ENCODE results near the gene B3GALT4. TPM values are rescaled to one million over a fixed set of nuclear protein-coding genes. Genes with fewer than 3 reads are reported as not detected.
"Not testable (repeated sequence)": the region's sequence is repeated elsewhere in the genome, so short reads cannot be mapped to it uniquely, and the experiment has no call there.

Gene B3GALT4
- total RNA-seq, 1 donor, result 4.3 TPM

GRCh38 chr6:33251395-33252012 is 25.4 kb upstream of the B3GALT4 start:
- no peak overlapping the region for H2AFZ ChIP-seq (ENCODE audit: low read length)
- DNase-seq (ENCODE audit: insufficient read length, low spot score, missing footprints), result no peak

GRCh38 chr6:33252759-33253158 is 24.2 kb upstream of the B3GALT4 start:
- H3K27me3 ChIP-seq (ENCODE audit: insufficient read depth, low read length), result no peaks in the 10 kb centered on the region
- DNase-seq (ENCODE audit: insufficient read length, low spot score, missing footprints), result no peak
- H3K4me1 ChIP-seq (ENCODE audit: insufficient read depth, low read length), result peaks cover 40% of the 10 kb centered on the region
- no peak overlapping the region for H3K4me3 ChIP-seq (ENCODE audit: insufficient read depth, low read length)
- H4K20me1 ChIP-seq (ENCODE audit: insufficient read depth, low read length), result no peaks in the 10 kb centered on the region
- no peak for TF ChIP-seq CTCF (IDR thresholded peaks at IDR 0.05; ENCODE audit: extremely low read depth, low read depth, low read length)
- peaks cover 13% of the 10 kb centered on the region for H3K36me3 ChIP-seq (ENCODE audit: insufficient read depth, low read length)
- no peaks in the 10 kb centered on the region for H3K9me3 ChIP-seq (ENCODE audit: low read depth, low read length)
- H3K27ac ChIP-seq (ENCODE audit: low read depth, low read length), result no peak overlapping the region
- H3K4me2 ChIP-seq (ENCODE audit: insufficient read depth, low read length), result no peak overlapping the region
- peaks cover 10% of the 10 kb centered on the region for H3K79me2 ChIP-seq (ENCODE audit: insufficient read depth, low read length)
- no peak overlapping the region for H2AFZ ChIP-seq (ENCODE audit: low read length)

More at GRCh38 chr6:33251395-33252012, 25.4 kb upstream of the B3GALT4 start:
- Histone ChIP-seq H3K27me3 (ENCODE audit: insufficient read depth, low read length) (no peaks in the 10 kb centered on the region), H4K20me1 (ENCODE audit: insufficient read depth, low read length) (no peaks in the 10 kb centered on the region), H3K4me1 (ENCODE audit: insufficient read depth, low read length) (peaks cover 44% of the 10 kb centered on the region), H3K36me3 (ENCODE audit: insufficient read depth, low read length) (peaks cover 7% of the 10 kb centered on the region), H3K27ac (ENCODE audit: low read depth, low read length) (peak overlapping the region; percentile 36), H3K4me3 (ENCODE audit: insufficient read depth, low read length) (no peak overlapping the region), H3K4me2 (ENCODE audit: insufficient read depth, low read length) (no peak overlapping the region), H3K79me2 (ENCODE audit: insufficient read depth, low read length) (peaks cover 10% of the 10 kb centered on the region), H3K9me3 (ENCODE audit: low read depth, low read length) (no peaks in the 10 kb centered on the region)
- no peak for TF ChIP-seq CTCF (IDR thresholded peaks at IDR 0.05; ENCODE audit: extremely low read depth, low read depth, low read length)

- Histone ChIP-seq H3K36me3 (ENCODE audit: insufficient read depth, low read length) (peaks cover 16% of the 10 kb centered on the region), H2AFZ (ENCODE audit: low read length) (no peak overlapping the region), H4K20me1 (ENCODE audit: insufficient read depth, low read length) (no peaks in the 10 kb centered on the region), H3K27me3 (ENCODE audit: insufficient read depth, low read length) (no peaks in the 10 kb centered on the region), H3K9me3 (ENCODE audit: low read depth, low read length) (no peaks in the 10 kb centered on the region), H3K4me1 (ENCODE audit: insufficient read depth, low read length) (peaks cover 27% of the 10 kb centered on the region), H3K27ac (ENCODE audit: low read depth, low read length) (no peak overlapping the region), H3K79me2 (ENCODE audit: insufficient read depth, low read length) (peaks cover 10% of the 10 kb centered on the region), H3K4me2 (ENCODE audit: insufficient read depth, low read length) (no peak overlapping the region), H3K4me3 (ENCODE audit: insufficient read depth, low read length) (no peak overlapping the region)
- no peak for DNase-seq (ENCODE audit: insufficient read length, low spot score, missing footprints)
- TF ChIP-seq CTCF (IDR thresholded peaks at IDR 0.05; ENCODE audit: extremely low read depth, low read depth, low read length), result no peak
Observed at GRCh38 chr6:33254591-33254990, 22.3 kb upstream of the B3GALT4 start.

GRCh38 chr6:33259032-33259431 is 17.9 kb upstream of the B3GALT4 start:
- no peak overlapping the region for H3K27ac ChIP-seq (ENCODE audit: low read depth, low read length)
- no peak for TF ChIP-seq CTCF (IDR thresholded peaks at IDR 0.05; ENCODE audit: extremely low read depth, low read depth, low read length)

GRCh38 chr6:33262490-33262889 is 14.4 kb upstream of the B3GALT4 start:
- H3K4me3 ChIP-seq (ENCODE audit: insufficient read depth, low read length), result not testable (repeated sequence)
- H3K36me3 ChIP-seq (ENCODE audit: insufficient read depth, low read length), result peaks cover 47% of the 10 kb centered on the region

More at GRCh38 chr6:33259032-33259431, 17.9 kb upstream of the B3GALT4 start:
- Histone ChIP-seq H3K4me1 (ENCODE audit: insufficient read depth, low read length) (peaks cover 15% of the 10 kb centered on the region), H3K36me3 (ENCODE audit: insufficient read depth, low read length) (peaks cover 27% of the 10 kb centered on the region), H4K20me1 (ENCODE audit: insufficient read depth, low read length) (no peaks in the 10 kb centered on the region), H3K4me2 (ENCODE audit: insufficient read depth, low read length) (no peak overlapping the region), H3K9me3 (ENCODE audit: low read depth, low read length) (no peaks in the 10 kb centered on the region), H2AFZ (ENCODE audit: low read length) (no peak overlapping the region), H3K79me2 (ENCODE audit: insufficient read depth, low read length) (no peaks in the 10 kb centered on the region), H3K27me3 (ENCODE audit: insufficient read depth, low read length) (no peaks in the 10 kb centered on the region), H3K4me3 (ENCODE audit: insufficient read depth, low read length) (no peak overlapping the region)
- no peak for DNase-seq (ENCODE audit: insufficient read length, low spot score, missing footprints)

More at GRCh38 chr6:33262490-33262889, 14.4 kb upstream of the B3GALT4 start:
- not testable (repeated sequence) for H3K4me2 ChIP-seq (ENCODE audit: insufficient read depth, low read length); H3K79me2 ChIP-seq (ENCODE audit: insufficient read depth, low read length); H4K20me1 ChIP-seq (ENCODE audit: insufficient read depth, low read length); DNase-seq (ENCODE audit: insufficient read length, low spot score, missing footprints); H2AFZ ChIP-seq (ENCODE audit: low read length); H3K27me3 ChIP-seq (ENCODE audit: insufficient read depth, low read length); H3K27ac ChIP-seq (ENCODE audit: low read depth, low read length); H3K9me3 ChIP-seq (ENCODE audit: low read depth, low read length)
- H3K4me1 ChIP-seq (ENCODE audit: insufficient read depth, low read length), result peaks cover 15% of the 10 kb centered on the region

All from osteoblast (primary cell).